Measurements from ENCODE around the gene SH3BGRL2.

DNA sequence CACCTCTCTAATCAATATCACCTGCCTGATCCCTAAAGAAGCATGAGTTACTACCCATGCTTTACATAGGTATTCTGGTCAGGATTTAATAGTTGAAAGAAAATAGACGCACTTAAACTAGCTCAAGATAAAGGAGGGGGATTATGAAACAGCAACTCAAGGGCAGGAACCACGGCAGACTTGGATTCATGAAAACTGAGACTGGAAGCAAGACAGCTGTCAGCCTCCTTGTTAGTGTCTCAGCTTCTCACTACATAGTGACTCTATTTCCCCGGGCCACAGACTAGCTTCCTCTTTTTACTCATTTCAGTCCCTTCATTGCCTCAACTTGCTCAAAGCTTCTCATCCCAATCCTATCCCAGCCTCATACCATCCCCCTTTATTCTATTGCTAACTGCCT, 4.3 kb upstream of the SH3BGRL2 start:
- TF ChIP-seq, protein P1, sequence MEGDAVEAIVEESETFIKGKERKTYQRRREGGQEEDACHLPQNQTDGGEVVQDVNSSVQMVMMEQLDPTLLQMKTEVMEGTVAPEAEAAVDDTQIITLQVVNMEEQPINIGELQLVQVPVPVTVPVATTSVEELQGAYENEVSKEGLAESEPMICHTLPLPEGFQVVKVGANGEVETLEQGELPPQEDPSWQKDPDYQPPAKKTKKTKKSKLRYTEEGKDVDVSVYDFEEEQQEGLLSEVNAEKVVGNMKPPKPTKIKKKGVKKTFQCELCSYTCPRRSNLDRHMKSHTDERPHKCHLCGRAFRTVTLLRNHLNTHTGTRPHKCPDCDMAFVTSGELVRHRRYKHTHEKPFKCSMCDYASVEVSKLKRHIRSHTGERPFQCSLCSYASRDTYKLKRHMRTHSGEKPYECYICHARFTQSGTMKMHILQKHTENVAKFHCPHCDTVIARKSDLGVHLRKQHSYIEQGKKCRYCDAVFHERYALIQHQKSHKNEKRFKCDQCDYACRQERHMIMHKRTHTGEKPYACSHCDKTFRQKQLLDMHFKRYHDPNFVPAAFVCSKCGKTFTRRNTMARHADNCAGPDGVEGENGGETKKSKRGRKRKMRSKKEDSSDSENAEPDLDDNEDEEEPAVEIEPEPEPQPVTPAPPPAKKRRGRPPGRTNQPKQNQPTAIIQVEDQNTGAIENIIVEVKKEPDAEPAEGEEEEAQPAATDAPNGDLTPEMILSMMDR (IDR thresholded peaks at IDR 0.05), result no peak
- no peak for TF ChIP-seq POLR2A (IDR thresholded peaks at IDR 0.05)
- TF ChIP-seq POLR2AphosphoS5 (IDR thresholded peaks at IDR 0.05), result no peak

All from prostate gland (tissue), 2 donors.